HG02623 (cell line): Measurements from ENCODE around the gene CAMP.
"Not testable (repeated sequence)": the region's sequence is repeated elsewhere in the genome, so short reads cannot be mapped to it uniquely, and the experiment has no call there.

Experiments used
- ATAC-seq: cut with Tn5 transposase; IDR thresholded peaks from one replicate; pipeline ENCODE4 v1.9.1; 2021; ENCODE audit warnings: moderate library complexity; ENCODE audit not compliant: unreplicated experiment

The CAMP gene

DNA sequence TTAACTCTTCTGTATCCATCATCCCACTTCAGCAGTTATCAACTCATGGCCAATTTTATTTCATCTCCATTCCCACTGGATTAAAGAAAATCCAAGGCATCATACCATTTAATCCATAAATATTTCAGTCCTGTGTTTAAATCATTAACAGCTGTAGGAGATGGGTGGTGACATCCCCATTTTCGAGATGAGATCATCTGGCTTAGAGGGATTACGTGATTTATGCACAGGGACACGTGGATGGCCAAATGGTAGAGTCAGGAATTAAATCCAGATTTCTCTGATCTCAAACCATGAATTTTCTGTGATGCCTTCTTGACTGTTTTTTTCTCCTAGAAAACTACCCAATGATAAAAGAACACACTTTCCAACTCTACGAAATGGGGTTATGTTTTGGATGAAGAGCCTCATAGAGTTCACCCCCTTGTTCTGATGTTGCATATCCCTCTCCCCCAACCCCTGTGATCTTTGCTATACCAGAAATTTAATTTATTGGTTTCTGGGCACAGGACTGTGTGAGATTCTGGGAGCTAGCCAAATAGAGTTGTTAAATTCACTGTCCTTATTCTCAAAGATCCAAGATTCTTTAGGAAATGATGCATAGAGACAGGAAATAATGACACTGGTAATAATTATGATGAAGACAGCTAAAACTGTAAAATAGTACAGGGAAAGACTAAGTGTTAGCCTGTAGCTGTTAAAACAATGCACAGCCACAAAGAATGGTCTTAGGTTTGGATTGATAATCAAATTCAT lies 25.0 kb downstream of the CAMP start:
- no peak for ATAC-seq

DNA sequence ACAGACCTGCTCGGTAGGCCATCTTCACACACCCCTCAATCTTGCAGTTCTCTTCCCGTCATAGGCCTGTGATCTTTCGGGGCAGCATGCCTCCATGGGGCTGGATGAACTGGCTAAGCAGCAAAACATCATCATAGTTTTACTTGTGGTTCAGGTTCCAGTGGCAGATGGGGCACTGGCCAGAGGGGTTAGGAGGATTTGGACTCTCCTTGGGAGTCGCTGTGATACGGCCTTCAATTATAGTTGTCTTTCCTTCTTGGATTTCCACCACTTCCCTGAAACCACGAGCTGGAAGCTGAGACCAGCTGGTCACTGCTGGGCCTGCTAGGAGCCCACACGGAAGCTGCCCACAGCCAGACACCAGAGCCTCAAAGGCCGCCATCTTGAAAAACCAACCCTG lies 33.3 kb downstream of the CAMP start:
- ATAC-seq: no peak

DNA sequence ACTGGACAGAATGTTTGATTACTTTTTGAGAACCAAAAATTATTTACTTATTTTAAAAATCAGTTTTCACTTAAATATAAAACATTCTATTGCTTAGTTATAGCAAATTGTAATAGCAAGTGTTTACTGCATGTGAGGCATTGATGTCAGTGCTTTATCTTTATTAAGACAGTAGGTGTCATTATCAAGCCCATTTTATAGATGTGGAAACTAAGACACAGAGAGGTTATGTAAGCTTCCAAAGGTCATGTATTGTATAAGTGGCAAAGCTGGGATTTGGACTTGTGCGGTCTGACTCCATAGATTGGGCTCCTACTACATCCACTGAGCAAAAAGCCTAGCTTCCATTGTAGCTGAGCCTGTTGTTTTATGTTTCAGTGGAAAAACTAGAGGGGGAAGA lies 35.2 kb downstream of the CAMP start:
- ATAC-seq: no peak

DNA sequence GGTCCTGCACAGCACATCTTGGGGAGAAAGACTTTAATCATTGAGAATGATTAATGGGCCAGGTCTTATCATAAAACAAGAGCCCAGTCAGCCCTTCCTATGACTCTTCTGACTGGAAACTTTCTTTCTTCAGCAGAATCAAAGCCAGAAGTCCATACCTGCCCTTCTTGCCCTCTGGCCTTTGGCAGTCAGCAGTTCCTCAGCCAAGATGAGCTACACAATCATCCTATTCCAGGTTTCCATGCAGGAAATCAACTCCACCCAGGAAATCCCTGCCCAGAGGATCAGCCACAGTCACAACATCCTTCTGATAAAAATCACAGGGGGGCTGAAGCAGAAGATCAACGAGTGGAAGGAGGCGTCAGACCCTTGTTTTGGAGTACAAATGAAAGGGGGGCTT lies 44.5 kb downstream of the CAMP start:
- ATAC-seq: no peak

DNA sequence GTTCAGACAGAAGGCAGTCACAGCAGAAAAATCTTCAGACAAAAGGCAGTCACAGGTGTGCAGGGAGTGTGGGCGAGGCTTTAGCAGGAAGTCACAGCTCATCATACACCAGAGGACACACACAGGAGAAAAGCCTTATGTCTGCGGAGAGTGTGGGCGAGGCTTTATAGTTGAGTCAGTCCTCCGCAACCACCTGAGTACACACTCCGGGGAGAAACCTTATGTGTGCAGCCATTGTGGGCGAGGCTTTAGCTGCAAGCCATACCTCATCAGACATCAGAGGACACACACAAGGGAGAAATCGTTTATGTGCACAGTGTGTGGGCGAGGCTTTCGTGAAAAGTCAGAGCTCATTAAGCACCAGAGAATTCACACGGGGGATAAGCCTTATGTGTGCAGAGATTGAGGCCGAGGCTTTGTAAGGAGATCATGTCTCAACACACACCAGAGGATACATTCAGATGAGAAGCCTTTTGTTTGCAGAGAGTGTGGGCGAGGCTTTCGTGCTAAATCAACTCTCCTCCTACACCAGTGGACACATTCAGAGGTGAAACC lies 45.2 kb downstream of the CAMP start:
- ATAC-seq: no peak

DNA sequence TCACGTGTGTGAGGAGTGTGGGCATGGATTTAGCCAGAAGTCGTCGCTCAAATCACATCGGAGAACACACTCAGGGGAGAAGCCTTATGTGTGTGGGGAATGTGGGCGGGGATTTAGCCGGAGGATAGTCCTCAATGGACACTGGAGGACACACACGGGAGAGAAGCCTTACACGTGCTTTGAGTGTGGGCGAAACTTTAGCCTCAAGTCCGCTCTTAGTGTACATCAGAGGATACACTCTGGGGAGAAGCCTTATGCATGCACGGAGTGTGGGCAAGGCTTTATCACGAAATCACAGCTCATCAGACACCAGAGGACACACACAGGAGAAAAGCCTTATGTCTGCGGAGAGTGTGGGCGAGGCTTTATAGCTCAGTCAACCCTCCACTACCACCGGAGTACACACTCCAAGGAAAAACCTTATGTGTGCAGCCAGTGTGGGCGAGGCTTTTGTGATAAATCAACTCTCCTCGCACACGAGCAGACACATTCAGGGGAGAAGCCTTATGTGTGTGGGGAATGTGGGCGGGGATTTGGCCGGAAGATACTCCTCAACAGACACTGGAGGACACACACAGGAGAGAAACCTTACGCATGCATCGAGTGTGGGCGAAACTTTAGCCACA lies 45.8 kb downstream of the CAMP start:
- ATAC-seq: no peak

DNA sequence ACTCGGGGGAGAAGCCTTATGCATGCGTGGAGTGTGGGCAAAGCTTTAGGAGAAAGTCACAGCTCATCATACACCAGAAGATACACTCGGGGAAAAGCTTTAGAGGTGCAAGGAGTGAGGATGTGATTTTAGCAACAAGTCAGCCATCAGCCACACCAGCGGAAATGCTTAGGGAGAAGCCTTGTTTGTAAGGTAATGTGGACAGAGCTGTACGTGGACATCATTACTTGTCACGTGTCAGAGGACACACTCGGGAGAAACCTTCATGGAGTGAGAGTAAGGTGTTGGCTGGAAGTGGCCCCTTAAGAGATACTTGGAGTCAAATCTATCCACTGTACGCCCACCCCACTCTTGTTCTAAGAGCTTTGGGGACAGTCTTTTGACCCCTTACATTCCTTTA lies 46.3 kb downstream of the CAMP start:
- no peak for ATAC-seq

DNA sequence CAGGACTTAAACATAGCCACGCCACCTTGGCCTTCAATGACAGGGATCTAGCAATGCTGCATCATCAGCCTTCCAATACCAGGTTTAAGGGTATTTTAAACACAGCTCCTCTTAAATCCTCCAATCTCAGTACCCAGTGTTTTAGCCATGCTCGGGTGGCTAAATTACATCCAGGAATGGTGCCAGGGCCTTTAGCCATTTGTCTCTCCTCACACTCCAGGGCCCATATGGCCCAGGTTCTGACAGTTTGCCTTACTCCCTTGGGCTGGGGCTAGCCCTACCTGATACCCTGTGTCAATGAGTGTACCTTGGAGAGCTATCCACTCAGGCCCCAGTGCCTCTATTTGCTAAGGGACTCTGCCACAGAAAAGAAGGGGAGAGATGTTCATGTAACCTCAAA lies 47.0 kb downstream of the CAMP start:
- no peak for ATAC-seq

DNA sequence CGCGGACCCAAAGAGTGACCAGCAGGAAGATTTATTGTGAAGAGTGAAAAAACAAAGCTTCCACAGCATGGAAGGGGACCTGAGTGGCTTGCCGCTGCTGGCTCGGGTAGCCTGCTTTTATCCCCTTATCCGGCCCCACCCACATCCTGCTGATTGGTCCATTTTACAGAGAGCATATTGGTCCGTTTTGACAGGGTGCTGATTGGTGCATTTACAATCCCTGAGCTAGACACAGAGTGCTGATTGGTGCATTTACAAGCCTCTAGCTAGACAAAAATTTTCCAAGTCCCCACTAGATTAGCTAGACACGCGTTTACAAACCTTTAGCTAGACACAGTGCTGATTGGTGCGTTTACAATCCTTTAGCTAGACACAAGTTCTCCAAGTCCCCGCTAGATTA lies 47.9 kb downstream of the CAMP start:
- ATAC-seq: not testable (repeated sequence)

DNA sequence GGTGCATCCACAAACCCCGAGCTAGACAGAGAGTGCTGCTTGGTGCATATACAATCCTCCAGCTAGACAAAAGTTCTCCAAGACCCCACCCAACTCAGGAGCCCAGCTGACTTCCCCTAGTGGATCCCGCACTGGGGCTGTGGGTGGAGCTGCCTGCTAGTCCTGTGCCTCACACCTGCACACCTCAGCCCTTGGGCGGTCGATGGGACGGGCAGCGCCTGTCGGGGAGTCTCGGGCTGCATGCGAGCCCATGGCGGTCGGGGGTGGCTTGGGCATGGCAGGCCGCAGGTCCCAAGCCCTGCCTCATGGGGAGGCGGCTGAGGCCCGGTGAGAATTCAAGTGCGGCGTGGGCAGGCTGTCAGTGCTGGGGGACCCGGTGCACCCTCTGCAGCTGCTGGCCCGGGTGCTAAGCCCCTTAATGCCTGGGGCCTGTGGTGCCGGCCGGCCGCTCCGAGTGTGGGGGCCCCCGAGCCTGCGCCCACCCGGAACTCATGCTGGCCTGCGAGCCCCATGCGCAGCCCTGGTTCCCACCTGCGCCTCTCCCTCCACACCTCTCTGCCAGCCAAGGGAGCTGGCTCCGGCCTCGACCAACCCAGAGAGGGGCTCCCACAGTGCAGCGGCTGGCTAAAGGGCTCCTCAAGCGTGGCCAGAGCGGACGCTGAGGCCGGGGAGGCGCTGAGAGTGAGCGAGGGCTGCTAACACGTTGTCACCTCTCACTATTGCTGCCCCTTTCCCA lies 48.6 kb downstream of the CAMP start:
- no peak for ATAC-seq

DNA sequence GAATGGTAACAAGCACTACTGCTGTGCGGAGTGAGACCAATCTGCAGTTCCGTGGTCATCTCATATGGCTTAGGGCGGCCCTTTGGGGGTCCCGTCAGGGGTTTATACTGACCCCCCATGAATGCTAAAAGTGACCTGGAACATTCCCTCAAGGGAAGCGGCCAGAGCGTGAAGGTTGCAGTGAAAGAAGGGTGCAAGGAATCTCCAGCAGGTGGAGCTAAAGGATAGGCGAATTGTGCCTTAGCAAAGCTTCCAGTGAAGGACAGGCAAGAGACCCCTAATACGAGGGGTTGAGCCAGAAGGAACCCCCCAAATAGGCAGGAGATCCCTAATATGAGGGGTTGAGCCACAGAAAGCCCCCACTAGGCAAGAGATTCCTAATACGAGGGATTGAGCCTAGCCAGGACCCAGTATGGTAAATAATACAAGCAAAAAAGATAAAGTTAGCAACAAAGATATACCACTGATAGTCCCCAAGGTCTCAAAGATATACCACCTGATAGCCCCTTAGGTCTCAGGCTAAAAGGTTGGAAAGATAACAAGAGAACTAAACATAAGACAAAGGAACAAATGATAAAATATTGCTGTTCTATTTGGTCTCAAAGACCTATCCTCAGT lies 50.4 kb downstream of the CAMP start:
- no peak for ATAC-seq

DNA sequence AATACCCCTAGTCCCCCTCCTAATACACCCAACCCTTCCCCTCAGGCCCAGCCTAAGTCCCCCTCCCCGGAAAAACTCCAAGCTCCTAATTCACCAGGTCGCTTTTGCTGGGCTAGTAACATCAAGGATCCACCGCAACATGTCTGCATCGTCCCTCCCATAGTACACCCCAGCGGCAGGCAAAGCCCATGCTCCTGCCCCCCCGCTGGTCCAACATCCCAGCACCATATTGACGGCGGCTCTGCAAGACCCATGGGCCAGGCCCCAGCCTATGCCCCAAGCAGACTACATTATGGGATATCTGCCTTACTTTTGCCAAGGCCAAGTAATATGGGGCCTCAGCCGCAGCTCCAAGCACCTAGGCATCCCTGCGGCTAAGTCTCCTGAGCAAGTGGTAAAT lies 51.2 kb downstream of the CAMP start:
- ATAC-seq: no peak
